HepG2 (cell line): ENCODE results near the gene THOP1. TPM values are rescaled to one million over a fixed set of nuclear protein-coding genes. Genes with fewer than 3 reads are reported as not detected.
A peak's percentile ranks its signal among the peaks of the same experiment; 100 is the strongest.

ENCODE experiments used
- BCL3 ChIP-seq: sonication (generic); formaldehyde crosslinking; IDR thresholded peaks from 2 replicates; pipeline ENCODE4 v1.5.1; 2020; ENCODE audit warnings: mild to moderate bottlenecking, missing genetic modification reagents, moderate library complexity
- IRX3 ChIP-seq: sonication (generic); formaldehyde crosslinking; IDR thresholded peaks from 2 replicates; pipeline ENCODE4 v1.8.1; 2023; ENCODE audit warnings: mild to moderate bottlenecking, low read depth, missing genetic modification reagents, borderline replicate concordance
- JARID2 ChIP-seq: sonication (generic); formaldehyde crosslinking; IDR thresholded peaks from 2 replicates; pipeline ENCODE4 v1.8.1; 2023; ENCODE audit warnings: missing genetic modification reagents, inconsistent platforms; ENCODE audit not compliant: insufficient replicate concordance
- KDM5B ChIP-seq: sonication (generic); formaldehyde crosslinking; IDR thresholded peaks from 2 replicates; pipeline ENCODE4 v1.4.0; 2020; ENCODE audit warnings: missing genetic modification reagents, mild to moderate bottlenecking, borderline replicate concordance
- RAD21 ChIP-seq: fragments of 450-650 bp; formaldehyde crosslinking; IDR thresholded peaks from 2 replicates; pipeline ENCODE4 v1.5.0; 2020; ENCODE audit warnings: mild to moderate bottlenecking
- TOPORS ChIP-seq: sonication (generic); formaldehyde crosslinking; IDR thresholded peaks from 2 replicates; pipeline ENCODE4 v1.8.0; 2023; ENCODE audit warnings: mild to moderate bottlenecking, missing genetic modification reagents
- ZBTB43 ChIP-seq: sonication (generic); formaldehyde crosslinking; conservative IDR thresholded peaks from 2 replicates; pipeline ENCODE4 v1.4.0; 2020; ENCODE audit warnings: missing genetic modification reagents
- ZNF138 ChIP-seq: sonication (generic); formaldehyde crosslinking; IDR thresholded peaks from 2 replicates; pipeline ENCODE4 v1.5.0; 2020; ENCODE audit warnings: mild to moderate bottlenecking, low read depth, missing genetic modification reagents
- ZNF274 ChIP-seq: sonication (generic); formaldehyde crosslinking; IDR thresholded peaks from 2 replicates; pipeline ENCODE4 v1.5.1; 2020; ENCODE audit warnings: mild to moderate bottlenecking, missing genetic modification reagents
- ZNF33B ChIP-seq: sonication (generic); formaldehyde crosslinking; IDR thresholded peaks from 2 replicates; pipeline ENCODE4 v1.5.1; 2020; ENCODE audit warnings: mild to moderate bottlenecking, missing genetic modification reagents
- ZNF343 ChIP-seq: sonication (generic); formaldehyde crosslinking; IDR thresholded peaks from 2 replicates; pipeline ENCODE4 v1.4.0; 2020; ENCODE audit warnings: mild to moderate bottlenecking, missing genetic modification reagents
- ZNF549 ChIP-seq: sonication (generic); formaldehyde crosslinking; IDR thresholded peaks from 2 replicates; pipeline ENCODE4 v1.5.0; 2020; ENCODE audit warnings: missing genetic modification reagents
- ZNF589 ChIP-seq: sonication (generic); formaldehyde crosslinking; conservative IDR thresholded peaks from 2 replicates; pipeline ENCODE4 v1.8.0; 2022; ENCODE audit warnings: mild to moderate bottlenecking, moderate library complexity, missing genetic modification reagents
- ZNF619 ChIP-seq: sonication (generic); formaldehyde crosslinking; IDR thresholded peaks from 2 replicates; pipeline ENCODE4 v1.4.0; 2020; ENCODE audit warnings: mild to moderate bottlenecking, missing genetic modification reagents
- polyA plus RNA-seq, 8 experiments: library from polyadenylated mRNA; depleted of rRNA in 3 of 8; stranded (reverse) in 7 of 8; unstranded in 1 of 8; fragments of >200 nt; fragmentation: Illumina TruSeq in 4 of 8; extraction: Trizol in 4 of 8; gene quantifications; 2 replicates each; pipeline versions ENCODE4 v1.2.1 to v1.2.3, GENCODE V29; 2011 to 2016; ENCODE audit warnings: low read depth in 4 of 8, missing spikeins in 1 of 8, mixed read lengths in 1 of 8; ENCODE audit not compliant: insufficient read depth in 1 of 8
- total RNA-seq, 5 experiments: library from RNA; depleted of rRNA; stranded (reverse); fragments of >200 nt; fragmentation: Illumina TruSeq; extraction: Trizol; gene quantifications; 2 replicates each; pipeline ENCODE4 v1.2.3, GENCODE V29; 2016; ENCODE audit warnings: low read depth in 1 of 5
- TF ChIP-seq, protein P1 (sequence below): sonication (generic); formaldehyde crosslinking; IDR thresholded peaks from 2 replicates; pipeline ENCODE4 v1.4.0; 2020; ENCODE audit warnings: missing genetic modification reagents
- TF ChIP-seq, protein P2 (sequence below), 2 experiments: sonication (generic) in 1 of 2; formaldehyde crosslinking in 1 of 2; IDR thresholded peaks; 2 replicates each; pipeline versions ENCODE4 v1.6.1 to v1.9.0; 2014 to 2022; ENCODE audit warnings: antibody characterized with exemption in 1 of 2, borderline replicate concordance in 1 of 2, inconsistent platforms in 1 of 2, low read depth in 1 of 2, missing genetic modification reagents in 1 of 2
- TF ChIP-seq, protein P3 (sequence below): sonication (generic); formaldehyde crosslinking; IDR thresholded peaks from 2 replicates; pipeline ENCODE4 v1.5.0; 2020; ENCODE audit warnings: missing genetic modification reagents, mild to moderate bottlenecking, borderline replicate concordance

The THOP1 gene
- total and polyA plus RNA-seq, 2 of the 13 experiments (the other 11 are each of a cell fraction or from before 2014, with no cell fraction given), result 74.4 to 116 TPM

- TF ChIP-seq JARID2 (CRISPR knock-in tag) (no peak), ZBTB43 (CRISPR knock-in tag) (no peak; the same call in 1 of the 2 replicates), BCL3 (CRISPR knock-in tag) (peak; percentile 73), ZNF138 (CRISPR knock-in tag) (no peak), TOPORS (CRISPR knock-in tag) (no peak), IRX3 (CRISPR knock-in tag) (0 out of 2 replicates have a peak, but pooled peaks have one; percentile 46), RAD21 (CRISPR knock-in tag) (no peak), ZNF274 (CRISPR knock-in tag) (0 out of 2 replicates have a peak, but pooled peaks have one; percentile 53), ZNF33B (CRISPR knock-in tag) (no peak), KDM5B (CRISPR knock-in tag) (peak; percentile 63), ZNF549 (no peak), ZNF343 (CRISPR knock-in tag) (peak; percentile 27; the same call in 1 of the 2 replicates), ZNF589 (CRISPR knock-in tag) (no peak), ZNF619 (CRISPR knock-in tag) (no peak)
- TF ChIP-seq, protein P1, sequence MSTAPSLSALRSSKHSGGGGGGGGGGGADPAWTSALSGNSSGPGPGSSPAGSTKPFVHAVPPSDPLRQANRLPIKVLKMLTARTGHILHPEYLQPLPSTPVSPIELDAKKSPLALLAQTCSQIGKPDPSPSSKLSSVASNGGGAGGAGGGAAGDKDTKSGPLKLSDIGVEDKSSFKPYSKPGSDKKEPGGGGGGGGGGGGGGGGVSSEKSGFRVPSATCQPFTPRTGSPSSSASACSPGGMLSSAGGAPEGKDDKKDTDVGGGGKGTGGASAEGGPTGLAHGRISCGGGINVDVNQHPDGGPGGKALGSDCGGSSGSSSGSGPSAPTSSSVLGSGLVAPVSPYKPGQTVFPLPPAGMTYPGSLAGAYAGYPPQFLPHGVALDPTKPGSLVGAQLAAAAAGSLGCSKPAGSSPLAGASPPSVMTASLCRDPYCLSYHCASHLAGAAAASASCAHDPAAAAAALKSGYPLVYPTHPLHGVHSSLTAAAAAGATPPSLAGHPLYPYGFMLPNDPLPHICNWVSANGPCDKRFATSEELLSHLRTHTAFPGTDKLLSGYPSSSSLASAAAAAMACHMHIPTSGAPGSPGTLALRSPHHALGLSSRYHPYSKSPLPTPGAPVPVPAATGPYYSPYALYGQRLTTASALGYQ (CRISPR knock-in tag), result peak; percentile 83
- TF ChIP-seq, protein P2, sequence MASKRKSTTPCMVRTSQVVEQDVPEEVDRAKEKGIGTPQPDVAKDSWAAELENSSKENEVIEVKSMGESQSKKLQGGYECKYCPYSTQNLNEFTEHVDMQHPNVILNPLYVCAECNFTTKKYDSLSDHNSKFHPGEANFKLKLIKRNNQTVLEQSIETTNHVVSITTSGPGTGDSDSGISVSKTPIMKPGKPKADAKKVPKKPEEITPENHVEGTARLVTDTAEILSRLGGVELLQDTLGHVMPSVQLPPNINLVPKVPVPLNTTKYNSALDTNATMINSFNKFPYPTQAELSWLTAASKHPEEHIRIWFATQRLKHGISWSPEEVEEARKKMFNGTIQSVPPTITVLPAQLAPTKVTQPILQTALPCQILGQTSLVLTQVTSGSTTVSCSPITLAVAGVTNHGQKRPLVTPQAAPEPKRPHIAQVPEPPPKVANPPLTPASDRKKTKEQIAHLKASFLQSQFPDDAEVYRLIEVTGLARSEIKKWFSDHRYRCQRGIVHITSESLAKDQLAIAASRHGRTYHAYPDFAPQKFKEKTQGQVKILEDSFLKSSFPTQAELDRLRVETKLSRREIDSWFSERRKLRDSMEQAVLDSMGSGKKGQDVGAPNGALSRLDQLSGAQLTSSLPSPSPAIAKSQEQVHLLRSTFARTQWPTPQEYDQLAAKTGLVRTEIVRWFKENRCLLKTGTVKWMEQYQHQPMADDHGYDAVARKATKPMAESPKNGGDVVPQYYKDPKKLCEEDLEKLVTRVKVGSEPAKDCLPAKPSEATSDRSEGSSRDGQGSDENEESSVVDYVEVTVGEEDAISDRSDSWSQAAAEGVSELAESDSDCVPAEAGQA (IDR thresholded peaks at IDR 0.05; ENCODE audit: low read depth), result no peak
- TF ChIP-seq, protein P2 (CRISPR knock-in tag; IDR thresholded peaks at IDR 0.05; ENCODE audit: borderline replicate concordance), result no peak
- TF ChIP-seq, protein P3, sequence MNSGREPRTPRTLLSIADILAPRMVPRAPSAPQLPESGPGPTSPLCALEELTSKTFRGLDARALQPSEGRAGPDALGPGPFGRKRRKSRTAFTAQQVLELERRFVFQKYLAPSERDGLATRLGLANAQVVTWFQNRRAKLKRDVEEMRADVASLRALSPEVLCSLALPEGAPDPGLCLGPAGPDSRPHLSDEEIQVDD (CRISPR knock-in tag), result no peak
Observed at GRCh38 chr19:2790557-2791271, 5.4 kb downstream of the THOP1 start (continued).
